Uterus (tissue), 2 donors: ENCODE results near the gene TMEM255B.

ENCODE experiments used
- POLR2A ChIP-seq, 2 donors: fragments of 450-650 bp; IDR thresholded peaks; one replicate each; pipeline ENCODE4 v1.6.1; 2016; ENCODE audit warnings: antibody characterized with exemption in 2 of 2, mild to moderate bottlenecking in 1 of 2, moderate library complexity in 1 of 2
- TF ChIP-seq, protein P1 (sequence below), 4 experiments: fragments of 200-600 bp in 2 of 4; fragments of 450-650 bp in 2 of 4; sonication (generic) in 2 of 4; IDR thresholded peaks; one replicate each; pipeline ENCODE4 v1.5.1; 2016 to 2019; ENCODE audit warnings: antibody characterized with exemption in 4 of 4, mild to moderate bottlenecking in 2 of 4, moderate library complexity in 1 of 4

- TF ChIP-seq POLR2A (IDR thresholded peaks at IDR 0.05) = no peak
- TF ChIP-seq, protein P1, sequence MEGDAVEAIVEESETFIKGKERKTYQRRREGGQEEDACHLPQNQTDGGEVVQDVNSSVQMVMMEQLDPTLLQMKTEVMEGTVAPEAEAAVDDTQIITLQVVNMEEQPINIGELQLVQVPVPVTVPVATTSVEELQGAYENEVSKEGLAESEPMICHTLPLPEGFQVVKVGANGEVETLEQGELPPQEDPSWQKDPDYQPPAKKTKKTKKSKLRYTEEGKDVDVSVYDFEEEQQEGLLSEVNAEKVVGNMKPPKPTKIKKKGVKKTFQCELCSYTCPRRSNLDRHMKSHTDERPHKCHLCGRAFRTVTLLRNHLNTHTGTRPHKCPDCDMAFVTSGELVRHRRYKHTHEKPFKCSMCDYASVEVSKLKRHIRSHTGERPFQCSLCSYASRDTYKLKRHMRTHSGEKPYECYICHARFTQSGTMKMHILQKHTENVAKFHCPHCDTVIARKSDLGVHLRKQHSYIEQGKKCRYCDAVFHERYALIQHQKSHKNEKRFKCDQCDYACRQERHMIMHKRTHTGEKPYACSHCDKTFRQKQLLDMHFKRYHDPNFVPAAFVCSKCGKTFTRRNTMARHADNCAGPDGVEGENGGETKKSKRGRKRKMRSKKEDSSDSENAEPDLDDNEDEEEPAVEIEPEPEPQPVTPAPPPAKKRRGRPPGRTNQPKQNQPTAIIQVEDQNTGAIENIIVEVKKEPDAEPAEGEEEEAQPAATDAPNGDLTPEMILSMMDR (IDR thresholded peaks at IDR 0.05) = no peak
Measured at GRCh38 chr13:113856716-113857065, 97.7 kb downstream of the TMEM255B start.
